GM19468 (cell line): ENCODE data around the gene ZNF254.
"Not testable (repeated sequence)": the region's sequence is repeated elsewhere in the genome, so short reads cannot be mapped to it uniquely, and the experiment has no call there.

ENCODE experiments used
- ATAC-seq: cut with Tn5 transposase; IDR thresholded peaks from one replicate; pipeline ENCODE4 v1.9.1; 2021; ENCODE audit warnings: mild to moderate bottlenecking, moderate library complexity, moderate number of reproducible peaks; ENCODE audit not compliant: unreplicated experiment; ENCODE audit errors: extremely low read depth

Gene ZNF254

GRCh38 chr19:24086974-24087595 lies at the start of gene ZNF254:
Gene ZNF254 (plus strand): TSS chr19:24087187. CDS start chr19:24087308, 121 bp downstream.
- peak; percentile 99 for ATAC-seq

GRCh38 chr19:24040621-24041020 lies 46.4 kb upstream of the ZNF254 start:
- no peak for ATAC-seq

GRCh38 chr19:24041326-24041725 lies 45.7 kb upstream of the ZNF254 start:
- not testable (repeated sequence) for ATAC-seq

- no peak for ATAC-seq
These were observed 40.4 kb upstream of the ZNF254 start for GRCh38 chr19:24046550-24046949.

- ATAC-seq: no peak
These were observed 38.7 kb upstream of the ZNF254 start for GRCh38 chr19:24048261-24048660.

- ATAC-seq: no peak
These were observed 37.5 kb upstream of the ZNF254 start for GRCh38 chr19:24049537-24049936.

GRCh38 chr19:24051516-24051915 lies 35.5 kb upstream of the ZNF254 start:
- no peak for ATAC-seq

- no peak for ATAC-seq
These were observed 34.2 kb upstream of the ZNF254 start for GRCh38 chr19:24052811-24053210.

GRCh38 chr19:24053601-24054000 lies 33.4 kb upstream of the ZNF254 start:
- ATAC-seq: no peak

GRCh38 chr19:24054044-24054935 lies 32.7 kb upstream of the ZNF254 start:
- ATAC-seq: no peak

- no peak for ATAC-seq
These were observed 31.4 kb upstream of the ZNF254 start for GRCh38 chr19:24055548-24055947.

GRCh38 chr19:24057144-24057543 lies 29.8 kb upstream of the ZNF254 start:
- no peak for ATAC-seq

GRCh38 chr19:24059563-24060295 lies 27.3 kb upstream of the ZNF254 start:
- no peak for ATAC-seq

GRCh38 chr19:24060687-24061356 lies 26.2 kb upstream of the ZNF254 start:
- no peak for ATAC-seq

GRCh38 chr19:24062190-24062589 lies 24.8 kb upstream of the ZNF254 start:
- no peak for ATAC-seq

- ATAC-seq: no peak
These were observed 23.7 kb upstream of the ZNF254 start for GRCh38 chr19:24063295-24063694.

GRCh38 chr19:24064175-24064574 lies 22.8 kb upstream of the ZNF254 start:
- no peak for ATAC-seq

GRCh38 chr19:24065243-24065642 lies 21.7 kb upstream of the ZNF254 start:
- ATAC-seq: no peak

GRCh38 chr19:24065865-24066604 lies 21.0 kb upstream of the ZNF254 start:
- ATAC-seq: no peak
